Breast epithelium (tissue), 3 donors: ENCODE results near the gene ALG6.

Experiments used
- CTCF ChIP-seq, 3 donors: fragments of 450-650 bp; IDR thresholded peaks; one replicate each; pipeline ENCODE4 v1.5.1; 2016 to 2017; ENCODE audit warnings: antibody characterized with exemption in 3 of 3, mild to moderate bottlenecking in 3 of 3, moderate library complexity in 3 of 3
- POLR2A ChIP-seq: fragments of 450-650 bp; IDR thresholded peaks from one replicate; pipeline ENCODE4 v1.6.1; 2016; ENCODE audit warnings: antibody characterized with exemption, mild to moderate bottlenecking, moderate library complexity

DNA sequence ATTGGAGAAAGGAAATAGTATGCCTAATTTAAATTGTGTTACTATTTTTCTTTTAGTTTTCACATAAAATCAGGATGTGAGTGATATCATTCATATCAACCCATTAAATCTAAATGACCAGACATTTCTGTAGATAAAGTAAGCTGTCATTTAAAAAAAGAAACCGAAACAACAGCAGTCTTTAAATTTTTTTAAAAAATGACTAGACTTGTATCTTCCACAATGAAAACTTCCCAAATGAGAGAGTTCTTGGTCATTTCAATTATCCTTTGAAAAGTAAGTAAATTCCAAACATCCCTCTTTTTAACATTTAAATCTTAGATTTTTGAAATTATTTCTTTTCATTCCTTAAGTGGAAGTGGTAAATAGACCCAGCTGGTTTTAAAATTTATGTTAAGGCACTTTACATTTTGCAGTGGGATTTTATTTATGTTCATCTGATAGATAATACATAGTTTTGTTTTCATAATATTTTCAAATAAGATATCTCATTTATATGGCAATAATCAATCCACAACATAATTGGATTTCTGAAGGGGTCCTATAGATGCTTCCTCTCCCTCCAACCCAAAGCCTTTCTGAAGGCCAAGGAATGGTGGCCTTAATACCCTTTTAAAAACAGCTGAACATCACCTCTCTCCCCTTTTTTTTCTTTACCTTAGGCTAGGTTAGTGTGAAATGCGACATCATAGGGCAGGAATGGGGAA, 42.0 kb upstream of the ALG6 start:
- TF ChIP-seq CTCF (IDR thresholded peaks at IDR 0.05), result no peak
- TF ChIP-seq POLR2A, result no peak
